NCI-H226 (cell line): Measurements from ENCODE around the gene ALDH1L2.
"Not testable (repeated sequence)": the region's sequence is repeated elsewhere in the genome, so short reads cannot be mapped to it uniquely, and the experiment has no call there.

Experiments
- DNase-seq: peaks from one replicate; pipeline ENCODE4 v3.0.0-alpha.2; 2015

ALDH1L2 gene

GRCh38 chr12:105084251-105085250, at the start of gene ALDH1L2:
Gene ALDH1L2 (minus strand): TSS chr12:105084458. CDS start chr12:105084436, 22 bp downstream.
- DNase-seq: peak; percentile 40

DNA sequence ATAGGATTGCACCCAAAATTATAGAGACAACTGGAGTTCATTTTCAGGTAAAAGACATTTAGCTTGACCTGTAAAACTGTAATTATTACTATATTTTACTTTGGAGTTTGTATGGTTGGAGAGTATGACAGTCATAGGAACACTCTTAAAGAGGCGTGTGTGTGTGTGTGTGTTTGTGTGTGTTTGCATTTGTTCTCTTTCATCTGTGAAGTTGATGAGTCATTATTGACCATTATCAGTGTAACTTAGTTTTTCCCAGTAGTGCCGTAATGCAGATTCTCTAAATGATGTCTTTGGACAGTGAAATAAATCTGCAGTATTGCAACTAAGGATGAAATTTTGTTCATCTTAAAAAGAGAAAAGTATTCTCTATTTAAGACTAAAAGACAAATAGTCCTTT, 36.3 kb upstream of the ALDH1L2 start:
- DNase-seq: no peak

DNA sequence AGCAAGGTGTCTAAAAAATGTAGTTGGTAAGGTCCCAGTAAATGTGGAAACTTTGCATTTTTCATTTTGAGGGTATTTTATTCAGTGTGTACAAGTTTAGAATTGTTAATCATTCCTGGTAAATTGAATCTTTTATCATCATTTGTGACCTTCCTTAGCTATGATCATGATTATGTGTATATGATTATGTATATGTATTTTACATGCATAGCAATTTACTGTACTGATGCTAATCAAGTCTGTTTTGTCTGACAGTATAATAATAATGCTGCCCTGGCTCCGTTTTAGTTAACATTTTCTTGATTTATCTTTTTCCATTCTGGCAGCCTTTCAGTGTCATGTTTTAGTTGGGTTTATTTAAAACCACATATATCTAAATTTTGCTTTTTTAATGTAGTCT, 32.7 kb upstream of the ALDH1L2 start:
- DNase-seq: no peak

DNA sequence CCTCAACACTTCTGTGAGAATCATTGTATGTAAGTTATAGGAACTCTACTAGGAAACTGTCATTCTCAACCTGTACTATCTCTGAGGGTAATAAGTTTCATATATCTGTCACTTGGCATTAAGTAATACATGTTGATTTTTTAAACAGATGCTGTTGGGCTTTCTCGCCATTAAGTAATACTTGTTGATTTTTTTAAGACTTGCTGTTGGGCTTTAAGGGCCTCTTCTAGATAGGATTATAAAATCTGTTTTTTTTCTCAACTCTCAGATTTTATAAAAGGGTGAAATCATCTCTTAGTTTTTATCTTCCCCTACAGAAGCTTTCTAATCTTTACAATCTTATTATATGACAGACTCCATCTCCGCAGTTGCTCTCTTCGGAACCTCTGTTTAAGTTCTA, 28.8 kb upstream of the ALDH1L2 start:
- DNase-seq: no peak

DNA sequence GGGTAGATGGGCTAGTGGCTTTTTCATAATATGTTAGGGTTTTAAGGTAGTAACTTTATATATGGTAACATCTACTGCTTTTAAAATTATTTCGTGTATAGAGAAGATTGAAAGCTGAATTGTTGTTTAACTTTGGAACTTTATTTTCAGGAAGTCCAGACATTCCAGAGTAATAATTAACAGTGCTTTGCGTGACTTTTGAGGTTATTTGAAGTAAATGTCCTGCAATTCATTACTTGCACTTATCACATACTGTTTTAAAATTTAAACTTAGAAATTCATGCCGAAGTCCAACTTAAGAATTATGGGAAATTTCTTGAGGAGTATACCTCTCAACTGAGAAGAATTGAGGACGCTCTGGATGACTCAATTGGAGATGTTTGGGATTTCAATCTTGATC, 26.6 kb upstream of the ALDH1L2 start:
- DNase-seq: no peak

- peak; percentile 34 for DNase-seq
These were observed 25.4 kb upstream of the ALDH1L2 start for GRCh38 chr12:105109465-105110212.

GRCh38 chr12:105107494-105108371, 23.5 kb upstream of the ALDH1L2 start, which contains the start of gene WASHC4:
Gene WASHC4 (plus strand): TSS chr12:105107731. CDS start chr12:105107801, 70 bp downstream.
- peak; percentile 93 for DNase-seq

DNA sequence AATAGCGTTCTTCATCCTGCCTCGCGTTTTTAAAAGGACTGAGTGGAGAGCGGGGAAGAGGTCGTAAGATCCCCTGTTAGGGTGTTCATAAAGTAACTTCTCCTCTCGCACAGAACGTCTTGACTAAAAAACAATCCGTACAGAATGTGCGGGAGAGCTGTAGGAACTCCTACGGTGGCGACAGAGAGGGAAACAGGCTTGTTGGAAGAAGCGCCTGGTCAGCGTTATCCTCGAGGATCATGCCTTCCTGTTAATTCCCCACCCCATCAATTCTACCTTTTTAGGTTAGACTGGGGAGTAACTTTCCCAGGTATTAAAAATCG, 22.9 kb upstream of the ALDH1L2 start:
- DNase-seq: peak; percentile 5

DNA sequence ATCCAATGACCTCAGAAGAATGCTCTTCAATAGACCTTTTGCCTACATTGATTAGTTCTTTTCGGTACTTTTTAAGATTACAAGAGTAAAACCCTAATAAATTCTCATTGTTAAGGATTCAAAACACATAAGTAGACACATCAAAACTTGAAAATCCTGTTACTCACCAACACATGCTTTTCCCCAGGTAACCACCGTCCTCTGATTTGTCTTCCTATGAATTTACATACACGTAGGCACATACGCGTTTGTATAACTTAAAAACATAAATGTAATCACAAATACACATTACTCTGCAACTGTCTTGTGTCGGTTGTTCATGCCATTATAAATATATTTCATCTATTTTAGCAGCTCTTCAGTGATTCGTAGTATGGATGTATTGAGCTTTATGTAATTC, 22.4 kb upstream of the ALDH1L2 start:
- no peak for DNase-seq

DNA sequence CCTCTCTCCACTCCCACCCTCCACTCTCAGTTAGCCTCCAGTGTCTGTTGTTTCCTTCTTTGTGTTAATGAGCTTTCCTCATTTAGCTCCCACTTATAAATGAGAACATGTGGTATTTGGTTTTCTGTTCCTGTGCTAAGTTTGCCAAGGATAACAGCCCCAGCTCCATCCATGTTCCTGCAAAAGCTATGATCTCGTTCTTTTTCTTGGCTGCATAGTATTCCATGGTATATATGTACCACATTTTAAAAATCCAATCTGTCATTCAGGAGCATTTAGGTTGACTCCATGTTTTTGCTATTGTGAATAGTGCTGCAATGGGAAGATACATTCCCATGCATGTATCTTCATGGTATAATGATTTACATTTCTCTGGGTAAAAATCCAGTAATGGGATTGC, 20.5 kb upstream of the ALDH1L2 start:
- no peak for DNase-seq

GRCh38 chr12:105102673-105103072, 18.4 kb upstream of the ALDH1L2 start:
- no peak for DNase-seq

DNA sequence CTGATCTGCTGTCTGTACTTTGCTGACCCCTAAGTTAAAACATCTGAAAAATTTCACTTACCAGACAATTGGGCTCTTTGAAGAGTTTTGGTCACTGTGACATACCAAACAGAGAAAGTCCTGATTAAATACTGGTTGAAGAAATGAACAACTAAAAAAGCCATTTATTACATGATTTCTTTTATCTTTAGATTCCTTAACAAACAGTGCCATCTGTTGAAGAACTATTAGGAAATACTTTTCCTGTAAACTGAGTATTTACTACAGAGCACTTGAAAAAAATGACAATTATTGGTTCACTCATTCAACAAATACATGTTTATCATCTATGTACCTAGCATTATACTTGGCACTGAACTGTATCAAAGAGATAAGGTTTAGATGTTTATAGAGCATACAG, 16.7 kb upstream of the ALDH1L2 start:
- DNase-seq: no peak

GRCh38 chr12:105100207-105100985, 16.1 kb upstream of the ALDH1L2 start:
- peak; percentile 58 for DNase-seq

DNA sequence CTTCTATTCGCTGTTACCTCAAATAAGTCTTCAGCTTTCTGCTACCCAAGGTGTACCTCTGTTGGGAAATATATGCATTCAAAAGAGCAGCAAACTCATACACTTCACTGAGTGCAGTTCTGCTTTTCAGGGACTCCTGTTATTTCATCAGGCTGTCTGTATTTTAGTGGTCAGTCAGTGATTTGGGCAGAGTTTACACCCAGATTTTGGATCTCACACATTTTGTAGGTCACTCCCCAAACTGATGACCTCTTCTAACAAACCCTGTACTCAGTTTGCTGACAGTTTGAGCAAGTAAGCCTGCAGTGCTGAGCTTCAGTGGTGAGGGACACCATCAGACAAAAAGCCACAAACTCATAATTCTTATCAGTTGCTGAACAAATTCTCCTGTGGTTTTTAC, 15.1 kb upstream of the ALDH1L2 start:
- no peak for DNase-seq

DNA sequence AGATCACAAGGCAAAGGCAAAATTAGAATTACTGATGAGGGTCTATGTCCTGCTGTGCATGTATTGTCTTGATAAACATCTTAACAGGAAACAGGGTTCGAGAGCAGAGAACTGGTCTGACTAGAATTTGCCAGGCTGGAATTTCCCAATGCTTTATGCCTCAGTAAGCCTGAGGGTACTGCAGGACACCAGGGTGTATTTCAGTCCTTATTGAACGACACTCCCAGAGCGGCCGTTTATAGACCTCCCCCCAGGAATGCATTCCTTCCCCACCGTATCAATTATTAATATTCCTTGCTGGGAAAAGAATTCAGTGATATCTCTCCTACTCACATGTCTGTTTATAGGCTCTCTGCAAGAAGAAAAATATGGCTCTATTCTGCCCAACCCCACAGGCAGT, 11.1 kb upstream of the ALDH1L2 start:
- not testable (repeated sequence) for DNase-seq

GRCh38 chr12:105092336-105092735, 8.1 kb upstream of the ALDH1L2 start:
- no peak for DNase-seq

- no peak for DNase-seq
These were observed 7.4 kb upstream of the ALDH1L2 start for GRCh38 chr12:105091476-105092206.

DNA sequence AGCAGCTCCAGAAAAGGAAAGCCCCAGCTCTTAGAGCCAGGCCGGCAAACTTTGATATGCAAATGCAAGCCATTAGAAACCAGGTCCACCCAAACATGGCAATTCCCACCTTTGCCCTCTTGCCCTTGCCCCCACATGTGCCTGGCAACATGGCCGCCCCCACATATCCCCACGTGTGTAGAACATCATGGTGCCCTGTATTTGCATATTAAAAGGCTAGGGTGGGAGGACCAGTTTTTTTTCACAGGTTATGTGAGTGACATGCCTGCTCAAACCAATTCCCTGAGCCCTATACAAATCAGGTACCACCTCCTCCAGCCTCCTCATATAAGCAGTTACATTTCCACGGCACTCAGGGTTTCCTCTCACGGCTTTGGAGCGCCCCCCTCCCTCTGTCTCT, 6.1 kb upstream of the ALDH1L2 start:
- DNase-seq: no peak

DNA sequence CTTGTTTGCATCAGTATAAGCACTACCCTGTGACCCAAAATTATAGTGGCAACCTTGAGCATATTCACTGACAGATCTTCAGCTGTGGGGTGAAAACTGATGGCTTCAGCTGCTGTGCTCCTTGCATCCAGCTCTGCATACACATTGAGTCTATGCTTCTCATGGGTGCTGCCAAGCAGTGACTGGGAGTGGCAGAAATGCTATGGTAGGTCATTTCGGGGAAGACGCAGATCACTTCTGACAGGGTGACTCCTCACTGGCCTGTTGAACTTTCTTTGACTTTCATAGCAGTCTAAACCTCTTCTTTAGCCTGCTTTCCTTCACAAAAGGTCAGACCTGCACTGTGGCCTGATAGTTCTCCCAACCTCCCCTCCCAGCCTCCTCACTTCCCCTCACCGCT, 5.6 kb upstream of the ALDH1L2 start:
- DNase-seq: no peak

- DNase-seq: no peak
These were observed 1.2 kb upstream of the ALDH1L2 start for GRCh38 chr12:105085501-105085900.

GRCh38 chr12:105083551-105084105, 630 bp downstream of the ALDH1L2 start:
- DNase-seq: no peak
